OCI-LY7 (cell line): ENCODE measurements around the gene COBLL1.

Source experiments
- EZH2phosphoT487 ChIP-seq: fragments of 200-600 bp; sonication (generic); IDR thresholded peaks from 2 replicates; pipeline ENCODE4 v1.6.1; 2018; ENCODE audit warnings: low read depth, borderline replicate concordance, mild to moderate bottlenecking, mixed run types, antibody characterized with exemption, low read length, moderate library complexity, mixed read lengths
- TF ChIP-seq, protein P1 (sequence below): fragments of 200-600 bp; sonication (generic); conservative IDR thresholded peaks from 2 replicates; pipeline ENCODE4 v1.5.1; 2014; ENCODE audit warnings: mild to moderate bottlenecking, antibody characterized with exemption, low read length, moderate library complexity, mixed read lengths

DNA sequence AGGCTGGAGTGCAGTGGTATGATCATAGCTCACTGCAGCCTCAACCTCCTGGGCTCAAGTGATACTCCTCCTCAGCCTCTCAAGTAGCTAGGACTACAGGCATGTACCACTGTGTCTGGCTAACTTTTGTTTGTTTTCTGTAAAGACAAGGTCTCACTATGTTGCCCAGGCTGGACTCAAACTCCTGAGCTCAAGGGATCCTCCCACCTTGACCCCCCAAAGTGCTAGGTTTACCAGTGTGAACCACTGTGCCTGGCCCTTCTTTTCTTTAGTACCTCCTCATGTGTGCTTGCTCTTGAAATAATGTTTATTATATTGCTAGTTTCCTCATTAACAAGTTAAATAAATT lies 19.0 kb upstream of the COBLL1 start:
- TF ChIP-seq, protein P1, sequence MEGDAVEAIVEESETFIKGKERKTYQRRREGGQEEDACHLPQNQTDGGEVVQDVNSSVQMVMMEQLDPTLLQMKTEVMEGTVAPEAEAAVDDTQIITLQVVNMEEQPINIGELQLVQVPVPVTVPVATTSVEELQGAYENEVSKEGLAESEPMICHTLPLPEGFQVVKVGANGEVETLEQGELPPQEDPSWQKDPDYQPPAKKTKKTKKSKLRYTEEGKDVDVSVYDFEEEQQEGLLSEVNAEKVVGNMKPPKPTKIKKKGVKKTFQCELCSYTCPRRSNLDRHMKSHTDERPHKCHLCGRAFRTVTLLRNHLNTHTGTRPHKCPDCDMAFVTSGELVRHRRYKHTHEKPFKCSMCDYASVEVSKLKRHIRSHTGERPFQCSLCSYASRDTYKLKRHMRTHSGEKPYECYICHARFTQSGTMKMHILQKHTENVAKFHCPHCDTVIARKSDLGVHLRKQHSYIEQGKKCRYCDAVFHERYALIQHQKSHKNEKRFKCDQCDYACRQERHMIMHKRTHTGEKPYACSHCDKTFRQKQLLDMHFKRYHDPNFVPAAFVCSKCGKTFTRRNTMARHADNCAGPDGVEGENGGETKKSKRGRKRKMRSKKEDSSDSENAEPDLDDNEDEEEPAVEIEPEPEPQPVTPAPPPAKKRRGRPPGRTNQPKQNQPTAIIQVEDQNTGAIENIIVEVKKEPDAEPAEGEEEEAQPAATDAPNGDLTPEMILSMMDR, result no peak
- no peak for TF ChIP-seq EZH2phosphoT487
